GM10248 (cell line): Measurements from ENCODE around the gene SLC24A4.

Source experiments
- CTCF ChIA-PET: fragments of 300-600 bp; sonication (Branson Sonifier 250); formaldehyde crosslinking; extraction: SDS; loops from one replicate; lab custom pipeline; 2021; ENCODE audit warnings: antibody characterized with exemption; lab: Yijun Ruan, JAX
- POLR2A ChIA-PET: fragments of 350-650 bp; sonication (Branson Sonifier 250); formaldehyde crosslinking; extraction: SDS; loops from one replicate; lab custom pipeline; 2020; ENCODE audit warnings: antibody characterized with exemption; lab: Yijun Ruan, JAX
- DNase-seq: peaks from one replicate; pipeline ENCODE4 v3.0.0; 2012; ENCODE audit errors: extremely low spot score
- TF ChIP-seq, protein P1 (sequence below): IDR thresholded peaks from 2 replicates; pipeline ENCODE4 v1.5.1; 2012; ENCODE audit warnings: mild to moderate bottlenecking, low read depth; ENCODE audit errors: extremely low read depth, missing control alignments, control extremely low read depth

The SLC24A4 gene

DNA sequence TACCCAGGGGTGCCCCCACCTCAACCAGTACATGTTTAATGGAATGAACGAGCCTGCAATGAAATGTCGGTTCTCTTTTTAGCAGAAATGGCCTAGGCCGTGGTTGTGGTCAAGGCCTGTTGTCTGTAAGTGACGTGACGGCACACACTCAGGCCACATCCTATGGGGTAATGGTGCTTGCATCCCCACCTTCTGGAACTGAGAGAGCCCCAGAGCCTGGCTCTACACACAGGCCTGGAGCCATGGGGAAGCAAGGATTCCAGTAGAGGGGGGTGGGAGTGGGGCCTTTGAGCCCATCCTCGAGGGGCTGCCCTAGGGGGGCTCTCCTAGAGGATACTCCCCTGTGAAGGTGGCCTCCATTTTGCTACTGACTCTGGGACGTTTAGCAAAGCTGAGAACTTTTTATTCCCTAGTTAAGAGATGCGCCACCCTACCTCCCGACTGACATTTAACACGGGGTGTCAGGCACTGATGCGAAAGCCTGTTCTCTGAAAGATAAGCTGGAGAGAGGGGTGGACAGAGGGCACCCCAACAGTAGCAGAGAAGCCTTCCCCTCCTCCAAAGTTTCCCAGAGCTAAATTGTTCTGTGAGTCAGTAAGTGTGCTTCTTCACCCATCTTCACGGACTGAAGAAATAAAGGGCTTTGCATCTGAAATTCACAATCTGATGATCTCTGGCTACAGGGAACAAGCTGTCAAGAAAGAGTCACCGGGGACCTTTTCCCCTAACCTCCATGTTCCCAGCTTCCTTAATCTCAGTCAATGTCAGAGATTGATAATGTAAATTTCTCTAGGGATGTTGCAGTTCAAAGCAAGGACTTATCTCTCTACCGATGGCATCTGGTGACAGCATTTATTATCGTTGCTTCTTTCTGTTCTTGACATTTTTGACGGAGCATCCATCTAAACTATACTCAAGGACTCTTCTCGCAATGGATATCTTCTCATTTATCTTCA, 197.4 kb downstream of the SLC24A4 start:
- TF ChIP-seq, protein P1, sequence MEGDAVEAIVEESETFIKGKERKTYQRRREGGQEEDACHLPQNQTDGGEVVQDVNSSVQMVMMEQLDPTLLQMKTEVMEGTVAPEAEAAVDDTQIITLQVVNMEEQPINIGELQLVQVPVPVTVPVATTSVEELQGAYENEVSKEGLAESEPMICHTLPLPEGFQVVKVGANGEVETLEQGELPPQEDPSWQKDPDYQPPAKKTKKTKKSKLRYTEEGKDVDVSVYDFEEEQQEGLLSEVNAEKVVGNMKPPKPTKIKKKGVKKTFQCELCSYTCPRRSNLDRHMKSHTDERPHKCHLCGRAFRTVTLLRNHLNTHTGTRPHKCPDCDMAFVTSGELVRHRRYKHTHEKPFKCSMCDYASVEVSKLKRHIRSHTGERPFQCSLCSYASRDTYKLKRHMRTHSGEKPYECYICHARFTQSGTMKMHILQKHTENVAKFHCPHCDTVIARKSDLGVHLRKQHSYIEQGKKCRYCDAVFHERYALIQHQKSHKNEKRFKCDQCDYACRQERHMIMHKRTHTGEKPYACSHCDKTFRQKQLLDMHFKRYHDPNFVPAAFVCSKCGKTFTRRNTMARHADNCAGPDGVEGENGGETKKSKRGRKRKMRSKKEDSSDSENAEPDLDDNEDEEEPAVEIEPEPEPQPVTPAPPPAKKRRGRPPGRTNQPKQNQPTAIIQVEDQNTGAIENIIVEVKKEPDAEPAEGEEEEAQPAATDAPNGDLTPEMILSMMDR, result no peak
- DNase-seq, result no peak
- CTCF ChIA-PET, result no interaction called here
- POLR2A ChIA-PET, result no interaction called here

DNA sequence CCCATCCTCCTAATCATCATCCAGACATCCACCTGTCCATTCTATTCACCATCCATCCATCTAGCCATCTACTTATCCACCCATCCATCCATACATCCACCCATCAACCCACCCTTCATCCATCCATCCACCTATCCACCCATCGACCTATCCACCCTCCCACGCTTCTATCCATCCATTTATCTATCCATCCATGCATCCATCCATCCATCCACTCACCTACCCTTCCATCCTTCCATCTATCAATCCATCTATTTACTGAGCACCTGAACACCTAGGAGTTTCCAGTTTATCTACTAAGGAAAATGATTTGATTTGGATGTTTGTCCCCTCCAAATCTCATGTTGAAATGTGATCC, 198.1 kb downstream of the SLC24A4 start:
- CTCF ChIA-PET, result no interaction called here
- TF ChIP-seq, protein P1, result no peak
- DNase-seq, result no peak
- POLR2A ChIA-PET, result no interaction called here

DNA sequence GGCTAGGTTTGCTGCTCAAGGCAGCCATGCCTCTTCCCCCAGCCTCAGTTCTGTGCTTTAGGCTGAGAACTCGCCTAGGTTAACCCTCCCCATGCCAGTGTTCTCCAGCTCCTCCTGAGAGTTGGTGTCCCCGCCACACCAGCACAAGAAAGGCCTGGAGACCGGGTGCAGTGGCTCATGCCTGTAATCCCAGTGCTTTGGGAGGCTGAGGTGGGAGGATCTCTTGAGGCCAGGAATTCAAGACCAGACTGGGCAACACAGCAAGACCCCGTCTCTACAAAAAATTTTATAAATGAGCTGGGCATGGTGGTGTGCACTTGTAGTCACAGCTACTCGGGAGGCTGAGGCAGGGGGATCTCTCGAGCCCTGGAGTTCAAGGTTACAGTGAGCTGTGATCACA, 200.8 kb downstream of the SLC24A4 start:
- no peak for DNase-seq
- ChIA-PET POLR2A (no interaction called here), CTCF (interaction anchor here (0.7 to 2.2 kb wide), 7 partner anchors 9 to 167 kb away, joined by 3 to 7 read pairs (median 4); no protein-coding TSS in a partner anchor)
- TF ChIP-seq, protein P1, result no peak

DNA sequence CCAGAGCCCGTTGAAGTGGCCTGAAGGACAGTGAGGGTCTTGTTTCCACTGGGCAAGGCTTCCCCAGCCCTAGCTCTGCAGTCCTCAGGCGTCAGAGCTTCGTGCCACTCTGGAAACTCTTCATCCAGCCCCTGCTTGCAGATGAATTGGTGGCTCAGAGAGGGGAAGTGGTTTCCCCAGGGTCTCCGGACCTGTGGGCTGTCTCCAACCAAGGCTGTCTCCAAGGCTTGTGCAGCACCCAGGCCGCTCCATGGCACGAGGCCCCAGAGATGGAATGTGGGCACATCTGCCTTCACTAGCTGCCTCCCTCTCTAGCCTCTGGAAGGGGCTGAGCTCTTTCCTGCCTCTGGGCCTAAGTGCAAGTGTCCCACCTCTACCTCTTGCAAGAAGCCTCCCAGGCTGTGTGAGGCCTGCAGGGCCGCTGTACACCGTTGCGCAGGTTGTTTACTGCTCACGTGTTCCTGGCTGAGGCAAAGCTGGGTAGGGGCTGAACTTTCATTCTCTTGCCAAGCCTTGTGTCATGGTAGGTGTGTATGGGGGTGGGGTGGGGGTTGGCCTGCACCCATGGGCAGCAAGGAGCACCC, 201.7 kb downstream of the SLC24A4 start:
- TF ChIP-seq, protein P1, result no peak
- DNase-seq, result no peak
- POLR2A ChIA-PET, result interaction anchor here (0.7 kb wide), 1 partner anchor 8 kb away, joined by 3 read pairs; no protein-coding TSS in a partner anchor
- CTCF ChIA-PET, result interaction anchor here (1.1 to 2.2 kb wide), 5 partner anchors 8 to 166 kb away, joined by 3 to 7 read pairs (median 4); no protein-coding TSS in a partner anchor

DNA sequence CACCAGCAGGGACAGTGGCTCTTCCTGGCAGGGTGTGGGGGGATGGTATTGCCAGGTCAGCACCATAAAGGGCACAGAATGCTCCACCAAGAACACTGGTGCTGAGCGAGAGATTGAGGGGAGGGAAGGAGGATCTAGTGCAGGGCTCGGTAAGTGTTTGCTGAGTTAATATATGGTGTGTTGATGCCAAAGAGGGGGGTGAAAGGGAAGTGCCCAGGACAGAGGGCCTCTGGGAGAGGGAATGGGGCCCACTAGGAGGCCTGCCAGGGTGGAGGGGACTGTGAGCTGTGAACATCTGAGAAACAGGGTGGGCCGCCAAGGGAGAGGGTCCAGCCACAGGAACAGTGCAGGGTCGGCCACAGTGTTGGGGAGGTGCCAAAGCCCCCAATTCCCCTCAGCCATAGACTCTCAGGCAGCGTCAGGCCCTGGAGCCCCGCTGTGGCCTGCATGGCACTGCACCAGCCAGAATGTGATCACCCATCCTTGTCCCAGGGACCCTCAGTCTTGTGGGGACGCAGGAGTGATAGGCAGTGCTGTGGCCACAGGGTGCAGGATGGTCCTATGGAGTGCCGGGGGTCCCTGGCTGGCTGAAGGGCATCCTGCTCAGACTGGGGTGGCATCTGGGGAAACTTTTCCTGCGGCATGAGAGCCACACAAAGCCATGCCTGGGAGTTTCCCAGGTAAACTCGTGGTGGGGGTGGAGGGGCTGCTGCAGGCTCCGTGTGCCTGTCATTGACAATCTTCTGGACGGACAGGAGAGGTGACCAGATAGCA, 202.5 kb downstream of the SLC24A4 start:
- no peak for DNase-seq
- POLR2A ChIA-PET, result interaction anchor here (0.7 kb wide), 1 partner anchor 9 kb away, joined by 3 read pairs; no protein-coding TSS in a partner anchor
- TF ChIP-seq, protein P1, result no peak
- CTCF ChIA-PET, result interaction anchor here (1.1 to 2.2 kb wide), 4 partner anchors 9 to 165 kb away, joined by 3 to 7 read pairs (median 4); no protein-coding TSS in a partner anchor

DNA sequence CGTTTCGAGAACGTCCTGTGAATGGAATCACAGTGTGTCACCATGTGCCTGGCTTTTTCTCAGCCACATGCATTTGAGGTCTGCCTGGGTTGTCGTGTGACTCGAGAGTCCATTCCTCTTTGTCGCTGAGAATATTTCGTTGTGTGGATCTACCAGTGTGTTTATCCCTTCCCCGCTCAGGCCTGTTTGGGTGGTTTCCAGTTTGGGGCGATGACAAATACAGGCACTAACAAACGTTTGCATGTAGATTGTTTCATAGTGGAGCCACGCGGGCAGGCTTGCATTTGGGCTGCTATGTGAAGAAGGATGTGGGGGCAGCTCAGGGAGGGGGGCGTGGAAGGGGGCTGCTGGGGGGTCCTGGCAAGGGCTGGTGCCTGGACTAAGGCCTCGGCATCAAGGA, 204.8 kb downstream of the SLC24A4 start:
- CTCF ChIA-PET, result no interaction called here
- TF ChIP-seq, protein P1, result no peak
- POLR2A ChIA-PET, result no interaction called here
- no peak for DNase-seq
